ENCODE data around the gene IFIT3.
"Not testable (repeated sequence)": the region's sequence is repeated elsewhere in the genome, so short reads cannot be mapped to it uniquely, and the experiment has no call there.

IFIT3 gene

GRCh38 chr10:89303161-89303560 lies 24.6 kb upstream of the IFIT3 start:
- no peak for DNase-seq (ENCODE audit: low read depth in 2 of 2)

DNA sequence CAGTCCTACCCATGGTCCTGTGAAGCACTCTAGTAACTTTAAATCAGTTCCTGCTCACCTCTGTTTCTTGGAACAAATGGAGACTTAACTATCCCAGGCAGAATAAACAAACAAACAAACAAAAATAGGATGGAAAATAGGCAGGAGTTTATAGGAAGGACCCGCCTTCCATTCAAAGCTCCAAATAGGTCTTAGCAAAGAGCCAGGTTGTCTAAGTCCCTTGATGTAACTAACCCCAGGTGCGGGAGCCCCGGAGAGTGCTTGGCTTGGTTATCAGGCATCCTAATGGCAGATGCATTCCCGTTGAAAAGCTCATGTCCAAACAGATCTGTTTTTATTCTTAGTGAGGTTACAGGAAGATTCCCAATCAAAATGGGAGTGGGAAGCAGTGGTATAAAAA lies 23.8 kb upstream of the IFIT3 start:
- DNase-seq (ENCODE audit: low read depth in 2 of 2): no peak

- DNase-seq (ENCODE audit: low read depth in 2 of 2): no peak
These were observed 23.4 kb upstream of the IFIT3 start for GRCh38 chr10:89304446-89304845.

- no peak for DNase-seq (ENCODE audit: low read depth in 2 of 2)
These were observed 22.9 kb upstream of the IFIT3 start for GRCh38 chr10:89304925-89305324.

DNA sequence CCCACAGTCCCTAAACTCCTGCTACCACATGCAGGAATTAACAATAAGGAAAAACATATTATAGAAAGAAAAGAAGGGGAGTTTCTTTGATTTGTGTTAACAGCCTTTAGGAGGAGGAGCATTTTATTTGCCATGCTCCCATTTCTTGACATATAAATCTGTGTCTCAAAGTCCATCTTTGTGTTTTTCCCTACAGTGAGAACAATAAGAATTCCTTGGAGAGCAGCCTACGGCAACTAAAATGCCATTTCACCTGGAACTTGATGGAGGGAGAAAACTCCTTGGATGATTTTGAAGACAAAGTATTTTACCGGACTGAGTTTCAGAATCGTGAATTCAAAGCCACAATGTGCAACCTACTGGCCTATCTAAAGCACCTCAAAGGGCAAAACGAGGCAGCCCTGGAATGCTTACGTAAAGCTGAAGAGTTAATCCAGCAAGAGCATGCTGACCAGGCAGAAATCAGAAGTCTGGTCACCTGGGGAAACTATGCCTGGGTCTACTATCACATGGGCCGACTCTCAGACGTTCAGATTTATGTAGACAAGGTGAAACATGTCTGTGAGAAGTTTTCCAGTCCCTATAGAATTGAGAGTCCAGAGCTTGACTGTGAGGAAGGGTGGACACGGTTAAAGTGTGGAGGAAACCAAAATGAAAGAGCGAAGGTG lies 21.9 kb upstream of the IFIT3 start:
- no peak for DNase-seq (ENCODE audit: low read depth in 2 of 2)

DNA sequence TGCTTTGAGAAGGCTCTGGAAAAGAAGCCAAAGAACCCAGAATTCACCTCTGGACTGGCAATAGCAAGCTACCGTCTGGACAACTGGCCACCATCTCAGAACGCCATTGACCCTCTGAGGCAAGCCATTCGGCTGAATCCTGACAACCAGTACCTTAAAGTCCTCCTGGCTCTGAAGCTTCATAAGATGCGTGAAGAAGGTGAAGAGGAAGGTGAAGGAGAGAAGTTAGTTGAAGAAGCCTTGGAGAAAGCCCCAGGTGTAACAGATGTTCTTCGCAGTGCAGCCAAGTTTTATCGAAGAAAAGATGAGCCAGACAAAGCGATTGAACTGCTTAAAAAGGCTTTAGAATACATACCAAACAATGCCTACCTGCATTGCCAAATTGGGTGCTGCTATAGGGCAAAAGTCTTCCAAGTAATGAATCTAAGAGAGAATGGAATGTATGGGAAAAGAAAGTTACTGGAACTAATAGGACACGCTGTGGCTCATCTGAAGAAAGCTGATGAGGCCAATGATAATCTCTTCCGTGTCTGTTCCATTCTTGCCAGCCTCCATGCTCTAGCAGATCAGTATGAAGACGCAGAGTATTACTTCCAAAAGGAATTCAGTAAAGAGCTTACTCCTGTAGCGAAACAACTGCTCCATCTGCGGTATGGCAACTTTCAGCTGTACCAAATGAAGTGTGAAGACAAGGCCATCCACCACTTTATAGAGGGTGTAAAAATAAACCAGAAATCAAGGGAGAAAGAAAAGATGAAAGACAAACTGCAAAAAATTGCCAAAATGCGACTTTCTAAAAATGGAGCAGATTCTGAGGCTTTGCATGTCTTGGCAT lies 21.1 kb upstream of the IFIT3 start:
- DNase-seq (ENCODE audit: low read depth in 2 of 2): no peak

DNA sequence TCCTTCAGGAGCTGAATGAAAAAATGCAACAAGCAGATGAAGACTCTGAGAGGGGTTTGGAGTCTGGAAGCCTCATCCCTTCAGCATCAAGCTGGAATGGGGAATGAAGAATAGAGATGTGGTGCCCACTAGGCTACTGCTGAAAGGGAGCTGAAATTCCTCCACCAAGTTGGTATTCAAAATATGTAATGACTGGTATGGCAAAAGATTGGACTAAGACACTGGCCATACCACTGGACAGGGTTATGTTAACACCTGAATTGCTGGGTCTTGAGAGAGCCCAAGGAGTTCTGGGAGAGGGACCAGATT lies 20.6 kb upstream of the IFIT3 start:
- DNase-seq (ENCODE audit: low read depth in 2 of 2): no peak

GRCh38 chr10:89308266-89308665 lies 19.5 kb upstream of the IFIT3 start:
- DNase-seq (ENCODE audit: low read depth in 2 of 2): no peak

DNA sequence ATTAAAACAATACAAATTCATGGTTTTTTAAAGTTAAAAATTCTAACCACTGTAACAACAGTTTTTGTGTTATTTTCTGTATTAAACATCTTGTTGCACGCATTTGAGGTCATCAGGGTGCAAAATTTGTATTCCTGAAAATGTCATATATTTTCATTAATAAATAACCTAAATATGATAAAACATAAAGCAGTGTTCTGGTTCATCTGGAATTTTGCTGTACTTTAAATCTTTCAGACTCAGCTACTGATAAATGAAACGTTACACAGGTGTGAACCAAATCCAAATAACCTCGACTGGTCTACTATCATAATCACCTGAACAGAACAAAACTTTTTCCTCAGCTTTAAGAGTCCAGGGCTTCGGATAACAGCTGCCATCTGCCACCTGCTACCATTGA lies 19.1 kb upstream of the IFIT3 start:
- DNase-seq (ENCODE audit: low read depth in 2 of 2): no peak

GRCh38 chr10:89309156-89310055 lies 18.4 kb upstream of the IFIT3 start:
- DNase-seq (ENCODE audit: low read depth in 2 of 2): no peak

DNA sequence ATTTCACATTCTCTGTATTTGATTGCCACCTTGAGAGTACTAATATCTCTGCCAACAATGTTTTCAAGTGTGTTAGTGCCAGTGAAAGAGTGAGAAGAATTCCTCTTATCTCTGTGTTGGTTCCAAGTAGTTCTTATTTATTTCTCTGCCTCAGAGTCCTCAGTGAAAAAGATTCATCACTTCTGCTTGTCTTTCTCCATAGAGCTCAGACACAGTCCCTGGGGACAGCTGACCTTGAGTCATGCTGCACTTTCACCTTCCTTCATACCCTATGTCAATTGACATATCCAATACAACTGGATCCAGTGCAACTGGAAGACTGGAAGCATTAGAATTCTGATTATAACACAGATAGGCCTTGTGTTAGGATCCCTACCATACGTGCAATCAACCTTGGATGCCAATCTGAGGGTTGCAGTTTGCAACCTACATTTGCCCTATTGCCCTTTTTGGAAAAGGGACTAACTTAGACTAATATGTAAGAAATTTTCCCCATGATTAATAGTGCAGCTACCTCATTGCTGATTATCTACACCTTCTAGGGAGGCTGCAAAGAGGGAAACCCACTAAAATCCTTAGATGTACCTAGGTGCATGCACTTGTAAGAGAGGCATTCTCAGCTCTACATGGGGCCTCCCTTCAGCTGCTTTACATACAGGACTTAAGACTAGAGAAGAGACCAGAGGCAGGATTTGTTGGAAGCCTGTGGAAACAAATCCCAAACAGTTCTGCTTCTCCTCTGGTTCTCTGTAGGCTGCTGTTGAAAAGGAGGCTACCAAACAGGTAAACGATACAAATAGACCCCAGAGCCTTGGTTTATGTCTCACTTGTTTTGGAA lies 17.5 kb upstream of the IFIT3 start:
- no peak for DNase-seq (ENCODE audit: low read depth in 2 of 2)

- DNase-seq (ENCODE audit: low read depth in 2 of 2): no peak
These were observed 14.8 kb upstream of the IFIT3 start for GRCh38 chr10:89312973-89313372.

DNA sequence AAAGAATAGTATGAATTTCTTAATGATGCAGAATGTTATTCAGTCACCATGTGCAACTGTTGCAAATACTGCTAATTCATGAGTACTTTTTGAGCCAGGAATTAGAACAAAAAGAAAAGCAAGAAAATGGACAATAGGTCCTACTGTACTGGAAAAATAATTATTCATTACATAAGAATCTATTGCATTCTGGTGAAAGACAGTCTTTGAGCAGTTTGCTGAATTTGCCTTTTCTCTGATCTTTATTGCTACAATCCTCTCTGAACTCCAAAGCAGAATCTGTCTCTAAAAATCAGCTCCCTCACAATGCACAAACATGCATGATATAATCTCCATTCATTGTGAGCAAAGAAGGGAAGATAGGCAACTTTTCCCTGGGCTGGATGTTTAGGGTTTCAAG lies 13.1 kb upstream of the IFIT3 start:
- no peak for DNase-seq (ENCODE audit: low read depth in 2 of 2)

DNA sequence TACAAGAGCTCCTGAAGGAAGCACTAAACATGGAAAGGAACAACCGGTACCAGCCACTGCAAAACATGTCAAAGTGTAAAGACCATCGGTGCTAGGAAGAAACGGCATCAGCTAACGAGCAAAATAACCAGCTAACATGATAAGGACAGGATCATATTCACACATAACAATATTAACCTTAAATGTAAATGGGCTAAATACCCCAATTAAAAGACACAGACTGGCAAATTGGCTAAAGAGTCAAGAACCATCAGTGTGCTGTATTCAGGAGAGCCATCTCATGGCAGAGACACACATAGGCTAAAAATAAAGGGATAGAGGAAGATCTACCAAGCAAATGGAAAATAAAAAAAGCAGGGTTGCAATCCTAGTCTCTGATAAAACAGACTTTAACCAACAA lies 9.8 kb upstream of the IFIT3 start:
- not testable (repeated sequence) for DNase-seq (ENCODE audit: low read depth in 2 of 2)

GRCh38 chr10:89325081-89325480 lies 2.7 kb upstream of the IFIT3 start:
- DNase-seq (ENCODE audit: low read depth in 2 of 2): not testable (repeated sequence)

DNA sequence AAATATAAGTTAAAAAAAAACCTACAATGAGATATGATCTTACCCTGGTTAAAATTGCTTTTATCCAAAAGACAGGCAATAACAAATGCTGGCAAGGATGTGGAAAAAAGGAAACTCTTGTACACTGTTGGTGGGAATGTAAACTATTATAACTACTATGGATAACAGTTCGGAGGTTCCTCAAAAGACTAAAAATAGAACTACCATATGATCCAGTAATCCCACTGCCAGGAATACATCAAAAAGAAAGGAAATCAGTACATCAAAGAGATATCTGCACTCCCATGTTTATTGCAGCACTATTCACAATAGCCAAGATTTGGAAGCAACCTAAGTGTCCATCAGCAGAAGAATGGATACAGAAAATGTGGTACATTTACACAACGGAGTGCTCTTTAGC lies 1.9 kb upstream of the IFIT3 start:
- not testable (repeated sequence) for DNase-seq (ENCODE audit: low read depth in 2 of 2)

DNA sequence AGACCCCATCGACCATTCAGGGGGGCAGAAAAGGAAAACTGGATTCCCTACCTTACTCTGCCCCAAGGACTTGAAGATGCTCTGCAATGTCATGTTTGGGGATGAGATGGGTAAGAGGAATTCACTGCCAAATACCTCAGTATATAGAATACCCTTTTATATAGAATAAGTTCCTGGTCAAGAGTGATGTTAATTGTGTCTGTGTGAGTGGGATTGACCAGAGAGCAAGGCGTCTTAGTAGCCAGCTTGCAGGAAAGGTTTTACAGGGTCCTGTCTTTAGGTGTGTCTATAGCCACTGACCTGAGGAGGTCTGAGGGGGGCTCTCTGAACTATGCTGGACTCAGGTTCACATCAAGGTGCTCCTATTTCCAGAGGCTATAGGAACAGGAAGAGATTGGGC lies 1.4 kb downstream of the IFIT3 start:
- DNase-seq (ENCODE audit: low read depth in 2 of 2): no peak

- not testable (repeated sequence) for DNase-seq (ENCODE audit: low read depth in 2 of 2)
These were observed 2.2 kb downstream of the IFIT3 start for GRCh38 chr10:89330014-89330413.

GRCh38 chr10:89330537-89331212 lies 2.9 kb downstream of the IFIT3 start:
- DNase-seq (ENCODE audit: low read depth in 2 of 2): no peak

DNA sequence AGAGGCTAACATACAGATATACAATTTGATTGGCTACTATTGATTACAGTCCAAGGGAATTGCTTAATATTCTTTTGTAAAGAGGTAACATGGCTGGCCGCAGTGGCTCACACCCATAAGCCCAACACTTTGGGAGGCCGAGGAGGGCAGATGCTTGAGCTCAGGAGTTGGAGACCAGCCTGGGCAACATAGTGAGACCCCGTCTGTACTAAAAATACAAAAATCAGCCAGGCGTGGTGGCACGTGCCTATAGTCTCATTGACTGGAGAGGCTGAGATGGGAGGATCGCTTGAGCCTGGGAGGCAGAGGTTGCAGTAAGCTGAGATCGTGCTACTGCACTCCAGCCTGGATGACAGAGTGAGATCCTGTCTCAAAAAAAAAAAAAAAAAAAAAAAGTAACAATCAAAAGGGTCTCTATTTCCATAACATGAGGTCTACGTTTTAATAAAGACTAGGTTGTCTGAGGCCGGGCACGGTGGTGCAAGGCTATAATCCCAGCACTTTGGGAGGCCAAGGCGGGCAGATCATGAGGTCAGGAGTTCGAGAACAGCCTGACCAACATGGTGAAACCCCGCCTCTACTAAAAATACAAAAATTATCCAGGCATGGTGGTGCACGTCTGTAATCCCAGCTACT lies 3.8 kb downstream of the IFIT3 start:
- DNase-seq (ENCODE audit: low read depth in 2 of 2): not testable (repeated sequence)
